ENCODE data around the gene IQCE.

Gene IQCE

GRCh38 chr7:2616387-2617324 is 57.9 kb downstream of the IQCE start:
- no peak for TF ChIP-seq CTCF (IDR thresholded peaks at IDR 0.05)

GRCh38 chr7:2617325-2617905 is 58.6 kb downstream of the IQCE start:
- TF ChIP-seq CTCF (IDR thresholded peaks at IDR 0.05), result no peak

GRCh38 chr7:2619116-2619515 is 60.3 kb downstream of the IQCE start:
- TF ChIP-seq CTCF (IDR thresholded peaks at IDR 0.05), result no peak

- no peak for TF ChIP-seq CTCF (IDR thresholded peaks at IDR 0.05)
These were observed 62.5 kb downstream of the IQCE start for GRCh38 chr7:2621061-2621828.

- no peak for TF ChIP-seq CTCF (IDR thresholded peaks at IDR 0.05)
These were observed 63.3 kb downstream of the IQCE start for GRCh38 chr7:2621948-2622640.

- TF ChIP-seq CTCF (IDR thresholded peaks at IDR 0.05), result no peak
These were observed 64.3 kb downstream of the IQCE start for GRCh38 chr7:2622869-2623697.
